HepG2 (cell line): ENCODE results near the gene GJC2. TPM values are rescaled to one million over a fixed set of nuclear protein-coding genes. Genes with fewer than 3 reads are reported as not detected.
A peak's percentile ranks its signal among the peaks of the same experiment; 100 is the strongest.

Source experiments
- ATAC-seq: fragments of 200-7000 bp; cut with Tn5 transposase; 3 replicates; pipeline ENCODE4 v1.9.1; 2020; ENCODE audit warnings: mild to moderate bottlenecking, moderate library complexity
- BruUV-seq: library from RNA; stranded (reverse); fragments of 400-500 nt; replicated peaks from 2 replicates; lab custom pipeline; 2021; lab: Mats Ljungman, UMichigan
- CTCF ChIA-PET: fragments of 300-600 bp; formaldehyde crosslinking; extraction: SDS; loops from one replicate; lab custom pipeline; 2021; ENCODE audit warnings: low total read pairs, inconsistent platforms, low intra/inter-chr PET ratio; lab: Yijun Ruan, JAX
- POLR2A ChIA-PET: fragments of 350-600 bp; sonication (Branson Sonifier 250); formaldehyde crosslinking; loops from one replicate; lab custom pipeline; 2020; ENCODE audit warnings: antibody characterized with exemption, inconsistent platforms; lab: Yijun Ruan, JAX
- DNase-seq: peaks from one replicate; pipeline ENCODE4 v3.0.0-alpha.2; 2015; ENCODE audit warnings: low spot score
- FAIRE-seq: peaks from 3 replicates; lab custom pipeline; 2011; peaks lifted over from hg19 to GRCh38; lab: Jason Lieb, UNC
- H2AFZ ChIP-seq: one replicate; pipeline ENCODE4 v1.6.1; 2011; ENCODE audit warnings: low read length, inconsistent platforms
- H3K27ac ChIP-seq: fragments of 300-600 bp; 3 replicates; pipeline ENCODE4 v1.8.0; 2011; ENCODE audit warnings: mixed run types, mild to moderate bottlenecking, mixed read lengths, low read length, inconsistent platforms; ENCODE audit not compliant: insufficient read depth; ENCODE audit errors: extremely low read length
- H3K27me3 ChIP-seq, 2 experiments: fragments of 200-600 bp in 1 of 2; 2 replicates in 1 of 2; 3 replicates in 1 of 2; pipeline versions ENCODE4 v1.6.0 to v1.8.0; 2011; ENCODE audit warnings: low read length in 2 of 2, mild to moderate bottlenecking in 2 of 2, moderate library complexity in 2 of 2, inconsistent platforms in 1 of 2; ENCODE audit not compliant: insufficient read depth in 2 of 2, control insufficient read depth in 1 of 2
- H3K36me3 ChIP-seq, 2 experiments: fragments of 200-600 bp in 1 of 2; replicated peaks in 1 of 2; 2 replicates in 1 of 2; 3 replicates in 1 of 2; pipeline versions ENCODE4 v1.5.1 to v1.8.0; 2011; ENCODE audit warnings: low read length in 2 of 2, inconsistent platforms in 1 of 2; ENCODE audit not compliant: insufficient read depth in 2 of 2, control insufficient read depth in 1 of 2
- H3K4me1 ChIP-seq: 2 replicates; pipeline ENCODE4 v1.5.1; 2012; ENCODE audit warnings: low read length, inconsistent platforms; ENCODE audit not compliant: insufficient read depth
- H3K4me2 ChIP-seq: 2 replicates; pipeline ENCODE4 v1.6.0; 2011; ENCODE audit warnings: low read depth, low read length, inconsistent platforms
- H3K4me3 ChIP-seq, 3 experiments: fragments of 200-600 bp in 1 of 3; sonication (generic), shearing (Covaris generic) in 1 of 3; replicated peaks in 1 of 3; 2 replicates each; pipeline ENCODE4 v1.5.1; 2011 to 2016; ENCODE audit warnings: low read length in 3 of 3, inconsistent platforms in 2 of 3, low read depth in 2 of 3, mild to moderate bottlenecking in 2 of 3, control low read depth in 1 of 3, mixed read lengths in 1 of 3; ENCODE audit not compliant: insufficient read depth in 1 of 3
- H3K79me2 ChIP-seq: one replicate; pipeline ENCODE4 v1.6.1; 2011; ENCODE audit warnings: low read length, inconsistent platforms; ENCODE audit not compliant: insufficient read depth
- H3K9ac ChIP-seq: 2 replicates; pipeline ENCODE4 v1.6.0; 2011; ENCODE audit warnings: mild to moderate bottlenecking, low read depth, low read length, inconsistent platforms; ENCODE audit not compliant: insufficient read depth
- H3K9me3 ChIP-seq: 2 replicates; pipeline ENCODE4 v1.5.1; 2012; ENCODE audit warnings: mild to moderate bottlenecking, low read length
- H4K20me1 ChIP-seq: 2 replicates; pipeline ENCODE4 v1.6.0; 2011; ENCODE audit warnings: inconsistent platforms, mild to moderate bottlenecking, low read length, moderate library complexity; ENCODE audit not compliant: insufficient read depth
- ARNT ChIP-seq: fragments of 450-650 bp; IDR thresholded peaks from 2 replicates; pipeline ENCODE4 v1.6.1; 2017
- DR1 ChIP-seq: sonication (generic); formaldehyde crosslinking; IDR thresholded peaks from 2 replicates; pipeline ENCODE4 v1.8.0; 2021; ENCODE audit warnings: mild to moderate bottlenecking, missing genetic modification reagents, inconsistent platforms
- SIN3B ChIP-seq: fragments of 150-350 bp; IDR thresholded peaks from 2 replicates; pipeline ENCODE4 v1.6.1; 2014; ENCODE audit warnings: low read length
- SMAD1 ChIP-seq: sonication (generic); formaldehyde crosslinking; IDR thresholded peaks from 2 replicates; pipeline ENCODE4 v1.4.0; 2020; ENCODE audit warnings: missing genetic modification reagents, low read depth, mild to moderate bottlenecking, borderline replicate concordance
- TRIM24 ChIP-seq: sonication (generic); formaldehyde crosslinking; IDR thresholded peaks from 2 replicates; pipeline ENCODE4 v1.8.0; 2022; ENCODE audit warnings: mild to moderate bottlenecking, missing genetic modification reagents
- U2AF1 ChIP-seq: fragments of 200-400 bp; formaldehyde crosslinking; optimal IDR thresholded peaks from 2 replicates; pipeline ENCODE3; 2017; ENCODE audit warnings: mild to moderate bottlenecking, low read depth, low read length
- ZKSCAN8 ChIP-seq: IDR thresholded peaks from 2 replicates; pipeline ENCODE4 v1.6.1; 2016; ENCODE audit warnings: borderline replicate concordance, missing genetic modification reagents, missing compliant biosample characterization
- ZNF766 ChIP-seq: sonication (generic); formaldehyde crosslinking; IDR thresholded peaks from 2 replicates; pipeline ENCODE4 v1.5.0; 2020; ENCODE audit warnings: missing genetic modification reagents, borderline replicate concordance
- WGBS: methylation state at CpG from one replicate; pipeline ENCODE4 v1.1.6; 2017; ENCODE audit warnings: low lambda C conversion rate; 5-methylcytosine and 5-hydroxymethylcytosine counted together
- in situ Hi-C: cut with HindIII; loops from 2 replicates; pipeline ENCODE4 v1.10.0; 2017; ENCODE audit warnings: low pct_unique_long_range_greater_than_20kb; ENCODE audit not compliant: extremely low pct_ligation_motif_present
- intact Hi-C: fragments of 100-400 bp; cut with micrococcal nuclease; formaldehyde crosslinking; loops from one replicate; pipeline ENCODE4 v1.10.0; 2022; ENCODE audit not compliant: unreplicated experiment
- polyA plus RNA-seq, 8 experiments: library from polyadenylated mRNA; depleted of rRNA in 3 of 8; stranded (reverse) in 7 of 8; unstranded in 1 of 8; fragments of >200 nt; fragmentation: Illumina TruSeq in 4 of 8; extraction: Trizol in 4 of 8; gene quantifications; 2 replicates each; pipeline versions ENCODE4 v1.2.1 to v1.2.3, GENCODE V29; 2011 to 2016; ENCODE audit warnings: low read depth in 4 of 8, missing spikeins in 1 of 8, mixed read lengths in 1 of 8; ENCODE audit not compliant: insufficient read depth in 1 of 8
- total RNA-seq, 5 experiments: library from RNA; depleted of rRNA; stranded (reverse); fragments of >200 nt; fragmentation: Illumina TruSeq; extraction: Trizol; gene quantifications; 2 replicates each; pipeline ENCODE4 v1.2.3, GENCODE V29; 2016; ENCODE audit warnings: low read depth in 1 of 5
- TF ChIP-seq, protein P1 (sequence below): sonication (generic); formaldehyde crosslinking; IDR thresholded peaks from 2 replicates; pipeline ENCODE4 v1.4.0; 2020; ENCODE audit warnings: missing genetic modification reagents
- TF ChIP-seq, protein P2 (sequence below): sonication (generic); formaldehyde crosslinking; IDR thresholded peaks from 2 replicates; pipeline ENCODE4 v1.4.0; 2020; ENCODE audit warnings: missing genetic modification reagents
- TF ChIP-seq, protein P3 (sequence below): sonication (generic); formaldehyde crosslinking; conservative IDR thresholded peaks from 2 replicates; pipeline ENCODE4 v1.8.0; 2022; ENCODE audit warnings: mild to moderate bottlenecking, moderate library complexity, missing genetic modification reagents
- TF ChIP-seq, protein P4 (sequence below): fragments of 450-650 bp; IDR thresholded peaks from 2 replicates; pipeline ENCODE4 v1.6.1; 2016

The GJC2 gene
- total and polyA plus RNA-seq, 2 of the 13 experiments (the other 11 are each of a cell fraction or from before 2014, with no cell fraction given): 1.6 to 3.8 TPM

DNA sequence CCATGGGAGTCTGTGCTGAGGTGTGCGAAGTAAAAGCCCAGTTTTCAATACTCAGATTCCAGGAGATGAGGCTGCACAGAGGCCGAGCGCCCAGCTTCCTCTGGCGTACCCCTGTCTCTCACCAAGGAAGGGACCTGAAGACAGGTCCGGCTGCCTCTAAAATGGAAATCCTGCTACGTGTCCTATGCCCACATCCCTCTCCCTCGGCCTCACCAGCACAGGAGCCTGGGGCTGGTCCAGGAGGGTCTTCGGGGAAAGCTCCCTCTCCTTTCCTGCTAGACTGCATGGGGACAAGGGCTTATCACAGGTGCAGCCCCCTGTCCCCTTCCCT is 41.0 kb upstream of the GJC2 start (continued):
- TF ChIP-seq, protein P1, sequence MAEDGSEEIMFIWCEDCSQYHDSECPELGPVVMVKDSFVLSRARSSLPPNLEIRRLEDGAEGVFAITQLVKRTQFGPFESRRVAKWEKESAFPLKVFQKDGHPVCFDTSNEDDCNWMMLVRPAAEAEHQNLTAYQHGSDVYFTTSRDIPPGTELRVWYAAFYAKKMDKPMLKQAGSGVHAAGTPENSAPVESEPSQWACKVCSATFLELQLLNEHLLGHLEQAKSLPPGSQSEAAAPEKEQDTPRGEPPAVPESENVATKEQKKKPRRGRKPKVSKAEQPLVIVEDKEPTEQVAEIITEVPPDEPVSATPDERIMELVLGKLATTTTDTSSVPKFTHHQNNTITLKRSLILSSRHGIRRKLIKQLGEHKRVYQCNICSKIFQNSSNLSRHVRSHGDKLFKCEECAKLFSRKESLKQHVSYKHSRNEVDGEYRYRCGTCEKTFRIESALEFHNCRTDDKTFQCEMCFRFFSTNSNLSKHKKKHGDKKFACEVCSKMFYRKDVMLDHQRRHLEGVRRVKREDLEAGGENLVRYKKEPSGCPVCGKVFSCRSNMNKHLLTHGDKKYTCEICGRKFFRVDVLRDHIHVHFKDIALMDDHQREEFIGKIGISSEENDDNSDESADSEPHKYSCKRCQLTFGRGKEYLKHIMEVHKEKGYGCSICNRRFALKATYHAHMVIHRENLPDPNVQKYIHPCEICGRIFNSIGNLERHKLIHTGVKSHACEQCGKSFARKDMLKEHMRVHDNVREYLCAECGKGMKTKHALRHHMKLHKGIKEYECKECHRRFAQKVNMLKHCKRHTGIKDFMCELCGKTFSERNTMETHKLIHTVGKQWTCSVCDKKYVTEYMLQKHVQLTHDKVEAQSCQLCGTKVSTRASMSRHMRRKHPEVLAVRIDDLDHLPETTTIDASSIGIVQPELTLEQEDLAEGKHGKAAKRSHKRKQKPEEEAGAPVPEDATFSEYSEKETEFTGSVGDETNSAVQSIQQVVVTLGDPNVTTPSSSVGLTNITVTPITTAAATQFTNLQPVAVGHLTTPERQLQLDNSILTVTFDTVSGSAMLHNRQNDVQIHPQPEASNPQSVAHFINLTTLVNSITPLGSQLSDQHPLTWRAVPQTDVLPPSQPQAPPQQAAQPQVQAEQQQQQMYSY (CRISPR knock-in tag): 0 out of 2 replicates have a peak, but pooled peaks have one; percentile 8
- no peak for TF ChIP-seq U2AF1
- no peak for TF ChIP-seq ARNT

DNA sequence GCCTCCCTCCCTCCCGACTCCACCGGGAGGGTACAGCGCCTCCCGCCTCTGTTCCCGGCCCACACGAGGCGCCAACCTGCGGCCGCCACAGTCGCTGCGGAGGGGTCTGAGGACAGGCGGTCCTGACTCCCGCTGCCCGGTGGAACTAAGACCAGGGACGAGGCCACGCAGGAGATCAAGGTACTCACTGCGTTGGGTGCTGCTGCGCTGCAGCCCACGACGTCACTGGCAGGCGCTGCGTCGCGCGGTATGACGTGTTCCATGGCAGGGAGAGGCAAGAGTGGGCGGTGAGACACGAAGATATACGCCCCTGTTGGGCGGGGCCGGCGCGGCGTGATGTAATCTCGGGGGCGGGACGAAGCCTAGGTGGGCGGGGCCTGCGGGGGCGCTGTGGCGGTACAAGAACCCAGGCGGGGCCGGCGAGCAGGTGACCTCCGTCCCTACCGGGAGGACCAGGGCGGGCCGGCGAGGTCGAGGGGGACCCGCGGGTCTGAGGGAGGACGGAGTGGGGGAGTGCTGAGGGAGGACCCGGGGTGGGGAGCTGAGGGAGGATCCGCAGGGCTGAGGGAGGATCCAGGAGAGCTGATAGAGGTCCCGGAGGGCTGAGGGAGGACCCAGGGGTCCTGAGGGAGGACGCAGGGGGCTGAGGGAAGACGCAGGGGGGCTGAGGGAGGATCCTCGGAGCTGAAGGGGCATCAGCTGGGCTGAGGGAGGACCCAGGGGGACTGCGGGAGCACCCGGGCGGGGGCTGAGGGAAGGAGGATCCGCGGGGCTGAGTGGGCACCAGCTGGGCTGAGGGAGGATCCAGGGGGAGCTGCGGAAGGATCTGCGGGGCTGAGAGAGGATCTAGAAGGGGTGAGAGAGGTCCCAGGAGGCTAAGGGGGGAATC is 40.4 kb upstream of the GJC2 start, which contains the start of gene MRPL55:
TSS of gene MRPL55 (minus strand) at position 227 of the 889 bp plus-strand sequence. CDS start 1,039 bp downstream, outside the sequence.
- Histone ChIP-seq H3K36me3 (peaks cover 2 to 7% of the 10 kb centered on the region in 2 experiments; a peak in 2 of 5 replicates), H3K79me2 (peaks cover 18% of the 10 kb centered on the region), H3K9ac (peak within 1 kb of the TSS; percentile 97), H4K20me1 (no peaks in the 10 kb centered on the region), H3K27ac (peak within 1 kb of the TSS; percentile 90), H3K4me3 (peak within 1 kb of the TSS; percentile 90 to 99 (median 97)), H3K4me2 (peak within 1 kb of the TSS; percentile 93), H3K4me1 (peaks cover 34% of the 10 kb centered on the region), H3K9me3 (no peaks in the 10 kb centered on the region), H2AFZ (no peak within 1 kb of the TSS), H3K27me3 (no peaks in the 10 kb centered on the region; a peak in 1 of 5 replicates)
- DNase-seq (peak; percentile 92), FAIRE-seq (peak; percentile 79), ATAC-seq (peak; percentile 80)
- BruUV-seq: no TSS peak
- ChIA-PET POLR2A (interaction anchor here (0.7 to 2.1 kb wide), 11 partner anchors 8 to 1704 kb away, joined by 3 to 38 read pairs (median 4); partner anchors contain the start of genes ARF1 and IBA57), CTCF (no interaction called here)
- intact Hi-C loops (no loop called here), in situ Hi-C loops (no loop called here)
- 1% methylated on average over 57 of the region's 66 CpGs for WGBS
- TF ChIP-seq TRIM24 (CRISPR knock-in tag) (no peak), SMAD1 (CRISPR knock-in tag) (peak; percentile 88; the same call in 1 of the 2 replicates), ZNF766 (CRISPR knock-in tag) (no peak), SIN3B (peak; percentile 93), ZKSCAN8 (CRISPR knock-in tag) (0 out of 2 replicates have a peak, but pooled peaks have one; percentile 11), DR1 (peak; percentile 86; the same call in 1 of the 2 replicates)
- TF ChIP-seq, protein P2, sequence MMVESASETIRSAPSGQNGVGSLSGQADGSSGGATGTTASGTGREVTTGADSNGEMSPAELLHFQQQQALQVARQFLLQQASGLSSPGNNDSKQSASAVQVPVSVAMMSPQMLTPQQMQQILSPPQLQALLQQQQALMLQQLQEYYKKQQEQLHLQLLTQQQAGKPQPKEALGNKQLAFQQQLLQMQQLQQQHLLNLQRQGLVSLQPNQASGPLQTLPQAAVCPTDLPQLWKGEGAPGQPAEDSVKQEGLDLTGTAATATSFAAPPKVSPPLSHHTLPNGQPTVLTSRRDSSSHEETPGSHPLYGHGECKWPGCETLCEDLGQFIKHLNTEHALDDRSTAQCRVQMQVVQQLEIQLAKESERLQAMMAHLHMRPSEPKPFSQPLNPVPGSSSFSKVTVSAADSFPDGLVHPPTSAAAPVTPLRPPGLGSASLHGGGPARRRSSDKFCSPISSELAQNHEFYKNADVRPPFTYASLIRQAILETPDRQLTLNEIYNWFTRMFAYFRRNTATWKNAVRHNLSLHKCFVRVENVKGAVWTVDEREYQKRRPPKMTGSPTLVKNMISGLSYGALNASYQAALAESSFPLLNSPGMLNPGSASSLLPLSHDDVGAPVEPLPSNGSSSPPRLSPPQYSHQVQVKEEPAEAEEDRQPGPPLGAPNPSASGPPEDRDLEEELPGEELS (CRISPR knock-in tag): peak; percentile 41; the same call in 1 of the 2 replicates
- TF ChIP-seq, protein P3, sequence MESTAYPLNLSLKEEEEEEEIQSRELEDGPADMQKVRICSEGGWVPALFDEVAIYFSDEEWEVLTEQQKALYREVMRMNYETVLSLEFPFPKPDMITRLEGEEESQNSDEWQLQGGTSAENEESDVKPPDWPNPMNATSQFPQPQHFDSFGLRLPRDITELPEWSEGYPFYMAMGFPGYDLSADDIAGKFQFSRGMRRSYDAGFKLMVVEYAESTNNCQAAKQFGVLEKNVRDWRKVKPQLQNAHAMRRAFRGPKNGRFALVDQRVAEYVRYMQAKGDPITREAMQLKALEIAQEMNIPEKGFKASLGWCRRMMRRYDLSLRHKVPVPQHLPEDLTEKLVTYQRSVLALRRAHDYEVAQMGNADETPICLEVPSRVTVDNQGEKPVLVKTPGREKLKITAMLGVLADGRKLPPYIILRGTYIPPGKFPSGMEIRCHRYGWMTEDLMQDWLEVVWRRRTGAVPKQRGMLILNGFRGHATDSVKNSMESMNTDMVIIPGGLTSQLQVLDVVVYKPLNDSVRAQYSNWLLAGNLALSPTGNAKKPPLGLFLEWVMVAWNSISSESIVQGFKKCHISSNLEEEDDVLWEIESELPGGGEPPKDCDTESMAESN (CRISPR knock-in tag): peak; percentile 92
- TF ChIP-seq, protein P4, sequence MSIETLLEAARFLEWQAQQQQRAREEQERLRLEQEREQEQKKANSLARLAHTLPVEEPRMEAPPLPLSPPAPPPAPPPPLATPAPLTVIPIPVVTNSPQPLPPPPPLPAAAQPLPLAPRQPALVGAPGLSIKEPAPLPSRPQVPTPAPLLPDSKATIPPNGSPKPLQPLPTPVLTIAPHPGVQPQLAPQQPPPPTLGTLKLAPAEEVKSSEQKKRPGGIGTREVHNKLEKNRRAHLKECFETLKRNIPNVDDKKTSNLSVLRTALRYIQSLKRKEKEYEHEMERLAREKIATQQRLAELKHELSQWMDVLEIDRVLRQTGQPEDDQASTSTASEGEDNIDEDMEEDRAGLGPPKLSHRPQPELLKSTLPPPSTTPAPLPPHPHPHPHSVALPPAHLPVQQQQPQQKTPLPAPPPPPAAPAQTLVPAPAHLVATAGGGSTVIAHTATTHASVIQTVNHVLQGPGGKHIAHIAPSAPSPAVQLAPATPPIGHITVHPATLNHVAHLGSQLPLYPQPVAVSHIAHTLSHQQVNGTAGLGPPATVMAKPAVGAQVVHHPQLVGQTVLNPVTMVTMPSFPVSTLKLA: peak; percentile 58
